ENCODE results near the gene ETV6.
A peak's percentile ranks its signal among the peaks of the same experiment; 100 is the strongest.
"Not testable (repeated sequence)": the region's sequence is repeated elsewhere in the genome, so short reads cannot be mapped to it uniquely, and the experiment has no call there.

Gene ETV6

DNA sequence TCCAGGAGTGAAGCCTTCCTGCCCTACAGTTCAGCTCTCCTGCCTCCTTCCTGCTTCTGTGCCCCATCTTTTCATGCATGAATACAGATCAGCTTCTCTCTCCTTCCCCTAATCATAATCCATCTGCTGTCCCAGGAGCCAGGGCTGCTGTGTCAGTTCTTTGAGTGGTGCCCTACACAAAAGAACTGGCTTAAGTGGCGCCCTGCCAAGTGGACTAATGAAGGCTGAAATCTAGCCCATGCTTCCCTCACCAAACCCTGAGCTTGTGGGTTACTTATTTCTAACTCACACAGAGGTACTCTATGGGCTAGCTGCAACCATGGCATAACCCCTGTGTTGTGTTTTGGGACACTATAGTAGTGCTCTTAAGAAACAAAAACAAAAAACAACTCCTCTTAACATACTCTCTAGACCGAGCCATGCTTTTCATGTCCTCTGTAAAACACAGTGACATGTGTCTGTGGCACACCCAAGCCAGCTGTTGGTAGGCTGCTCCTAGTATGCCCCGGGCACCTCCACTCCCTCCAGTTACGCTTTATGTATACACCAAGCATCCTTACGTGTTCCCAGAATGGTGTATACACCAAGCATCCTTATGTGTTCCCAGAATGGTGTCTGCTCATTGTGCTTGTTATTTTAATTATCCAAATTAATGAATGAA lies 19.3 kb upstream of the ETV6 start:
- Mint-ChIP-seq H3K36me3 (no peaks in the 10 kb centered on the region), H3K9me3 (no peaks in the 10 kb centered on the region), H3K27me3 (peaks cover 10% of the 10 kb centered on the region), H3K4me3 (no peak overlapping the region), H3K27ac (no peak overlapping the region), H3K4me1 (no peaks in the 10 kb centered on the region)
- DNase-seq, result no peak
- CTCF ChIA-PET, result no interaction called here

DNA sequence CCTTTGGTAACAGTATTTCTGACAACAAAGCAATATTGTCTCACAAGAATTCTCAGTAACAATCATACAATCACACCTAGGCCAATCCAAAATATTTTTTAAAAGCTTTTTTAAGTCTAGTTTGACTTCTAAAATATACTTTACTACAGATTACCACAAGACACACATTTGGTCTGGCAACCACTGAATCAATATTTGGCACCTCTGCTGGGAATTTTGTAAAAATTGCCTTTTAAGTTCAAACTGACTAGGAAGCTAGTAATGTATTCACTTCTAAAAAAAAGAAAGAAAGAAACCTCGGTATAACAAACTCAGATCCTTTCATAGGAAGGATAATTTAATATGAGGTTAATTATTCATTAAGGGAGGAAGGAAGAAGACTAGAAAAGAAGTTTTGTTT lies 18.2 kb upstream of the ETV6 start:
- Mint-ChIP-seq H3K4me3 (no peak overlapping the region), H3K36me3 (no peaks in the 10 kb centered on the region), H3K4me1 (no peaks in the 10 kb centered on the region), H3K27ac (no peak overlapping the region), H3K9me3 (peaks cover 9% of the 10 kb centered on the region), H3K27me3 (peaks cover 10% of the 10 kb centered on the region)
- CTCF ChIA-PET, result interaction anchor here (0.9 kb wide), 1 partner anchor 8 kb away, joined by 4 read pairs; no protein-coding TSS in a partner anchor
- DNase-seq, result no peak

DNA sequence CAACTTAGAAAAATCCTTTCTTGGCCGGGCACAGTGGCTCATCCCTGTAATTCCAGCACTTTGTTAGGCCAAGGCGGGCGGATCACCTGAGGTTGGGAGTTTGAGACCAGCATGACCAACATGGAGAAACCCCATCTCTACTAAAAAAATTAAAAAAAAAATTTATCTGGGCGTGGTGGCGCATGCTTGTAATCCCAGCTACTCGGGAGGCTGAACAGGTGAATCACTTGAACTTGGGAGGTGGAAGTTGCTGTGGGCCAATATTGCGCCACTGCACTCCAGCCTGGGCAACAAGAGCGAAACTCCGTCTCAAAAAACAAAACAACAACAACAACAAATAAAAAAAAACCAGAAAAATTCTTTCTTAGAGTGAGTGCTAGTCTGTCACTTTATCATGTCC lies 17.6 kb upstream of the ETV6 start:
- H3K9me3 Mint-ChIP-seq, result peaks cover 12% of the 10 kb centered on the region
- not testable (repeated sequence) for H3K27me3 Mint-ChIP-seq, H3K27ac Mint-ChIP-seq, DNase-seq, H3K36me3 Mint-ChIP-seq, H3K4me3 Mint-ChIP-seq, H3K4me1 Mint-ChIP-seq
- CTCF ChIA-PET, result interaction anchor here (0.9 kb wide), 1 partner anchor 9 kb away, joined by 4 read pairs; no protein-coding TSS in a partner anchor

DNA sequence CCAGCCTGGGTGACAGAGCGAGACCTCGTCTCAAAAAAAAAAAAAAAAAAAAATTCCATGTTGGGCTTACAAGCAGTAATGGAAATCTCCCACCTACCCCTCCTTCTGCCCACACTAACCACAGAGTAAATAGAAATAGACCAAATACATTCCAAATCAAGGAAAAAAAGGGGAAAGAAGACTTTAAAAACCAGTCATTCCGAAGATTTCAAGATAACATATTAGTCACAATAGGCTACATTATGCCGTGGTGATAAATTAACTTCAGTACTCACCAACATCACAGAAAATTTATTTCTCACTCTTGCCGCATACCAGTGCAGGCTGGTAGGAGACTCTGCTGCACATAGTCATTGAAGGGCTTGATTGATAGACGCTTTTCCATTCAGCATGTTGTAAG lies 15.5 kb upstream of the ETV6 start:
- H3K4me3 Mint-ChIP-seq, result no peak overlapping the region
- H3K27ac Mint-ChIP-seq, result no peak overlapping the region
- H3K4me1 Mint-ChIP-seq, result no peaks in the 10 kb centered on the region
- CTCF ChIA-PET, result no interaction called here
- peaks cover 12% of the 10 kb centered on the region for H3K9me3 Mint-ChIP-seq
- peaks cover 10% of the 10 kb centered on the region for H3K27me3 Mint-ChIP-seq
- H3K36me3 Mint-ChIP-seq, result no peaks in the 10 kb centered on the region
- DNase-seq, result no peak

DNA sequence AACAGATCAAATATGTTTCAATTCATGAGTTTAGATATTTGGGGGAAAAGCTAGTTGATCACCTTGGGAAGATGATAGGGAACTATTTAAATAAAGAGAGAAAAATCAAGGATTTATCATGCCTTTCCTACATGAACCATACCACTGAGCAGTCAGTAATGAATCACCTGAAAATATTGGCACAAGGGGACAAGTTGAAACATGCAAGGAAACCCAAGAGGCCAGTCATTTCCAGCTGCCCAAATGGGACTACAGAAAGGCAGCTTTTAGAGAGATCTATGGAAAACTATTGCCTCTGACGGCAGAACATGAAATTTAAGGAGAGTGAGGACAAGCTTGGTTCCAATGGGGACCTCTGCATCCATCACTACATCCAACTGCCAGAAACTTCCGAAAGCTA lies 14.1 kb upstream of the ETV6 start:
- no peak for DNase-seq
- Mint-ChIP-seq H3K4me1 (no peaks in the 10 kb centered on the region), H3K27me3 (peaks cover 4% of the 10 kb centered on the region), H3K36me3 (no peaks in the 10 kb centered on the region), H3K27ac (no peak overlapping the region), H3K9me3 (peaks cover 12% of the 10 kb centered on the region), H3K4me3 (no peak overlapping the region)
- CTCF ChIA-PET, result no interaction called here

DNA sequence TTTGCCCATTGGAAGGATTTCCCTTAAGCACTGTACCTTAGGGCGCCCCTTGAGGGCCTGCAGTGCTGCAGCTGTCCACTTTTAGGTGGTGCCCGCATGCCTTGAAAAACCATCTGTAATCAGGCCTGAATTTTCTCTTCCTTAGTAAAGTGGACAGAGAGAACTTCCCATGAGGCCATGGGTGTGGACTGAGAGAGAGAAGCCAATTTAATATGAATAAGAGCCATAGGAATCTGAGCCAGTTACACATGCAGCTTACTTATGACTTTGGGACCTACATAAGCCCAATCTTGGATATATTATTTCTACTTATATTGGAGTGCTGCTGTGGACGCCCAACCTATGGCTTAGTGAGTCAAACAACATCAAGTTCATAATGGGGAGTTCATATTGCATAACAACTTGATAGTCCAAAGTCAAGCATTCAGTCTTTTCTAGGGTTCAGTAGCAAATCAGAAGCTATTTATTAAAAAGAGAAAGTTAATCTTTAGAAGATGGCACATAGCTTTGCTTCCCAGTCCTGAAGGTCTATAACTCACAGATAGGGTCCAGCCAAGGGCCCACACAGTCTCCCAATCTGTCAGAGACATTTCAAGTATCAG lies 11.1 kb upstream of the ETV6 start:
- peaks cover 12% of the 10 kb centered on the region for H3K9me3 Mint-ChIP-seq
- no peaks in the 10 kb centered on the region for H3K27me3 Mint-ChIP-seq
- no peak overlapping the region for H3K4me3 Mint-ChIP-seq
- no peaks in the 10 kb centered on the region for H3K36me3 Mint-ChIP-seq
- H3K27ac Mint-ChIP-seq, result no peak overlapping the region
- CTCF ChIA-PET, result no interaction called here
- no peaks in the 10 kb centered on the region for H3K4me1 Mint-ChIP-seq
- no peak for DNase-seq

DNA sequence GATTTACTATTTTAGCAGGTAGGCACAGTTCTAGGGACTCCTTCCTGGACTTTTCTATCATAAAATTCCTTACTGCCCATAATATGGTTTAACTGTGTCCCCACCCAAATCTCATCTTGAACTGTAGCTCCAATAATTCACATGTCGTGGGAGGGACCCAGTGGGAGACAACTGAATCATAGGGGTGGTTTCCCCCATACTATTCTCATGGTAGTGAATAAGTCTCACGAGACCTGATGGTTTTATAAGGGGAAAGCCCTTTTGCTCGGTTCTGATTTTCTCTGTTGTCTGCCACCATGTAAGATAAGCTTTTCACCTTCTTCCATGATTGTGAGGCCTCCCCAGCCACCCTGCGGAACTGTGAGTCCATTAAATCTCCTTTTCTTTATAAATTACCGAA lies 10.0 kb upstream of the ETV6 start:
- H3K4me3 Mint-ChIP-seq, result no peak overlapping the region
- peaks cover 12% of the 10 kb centered on the region for H3K9me3 Mint-ChIP-seq
- no peak overlapping the region for H3K27ac Mint-ChIP-seq
- H3K4me1 Mint-ChIP-seq, result no peaks in the 10 kb centered on the region
- CTCF ChIA-PET, result no interaction called here
- no peaks in the 10 kb centered on the region for H3K27me3 Mint-ChIP-seq
- H3K36me3 Mint-ChIP-seq, result no peaks in the 10 kb centered on the region
- no peak for DNase-seq

- CTCF ChIA-PET, result no interaction called here
- Mint-ChIP-seq H3K4me1 (no peaks in the 10 kb centered on the region), H3K27me3 (peaks cover 6% of the 10 kb centered on the region), H3K36me3 (no peaks in the 10 kb centered on the region), H3K4me3 (no peak overlapping the region), H3K27ac (no peak overlapping the region), H3K9me3 (peaks cover 2% of the 10 kb centered on the region)
- no peak for DNase-seq
Measured at GRCh38 chr12:11641522-11641921, 8.0 kb upstream of the ETV6 start.

DNA sequence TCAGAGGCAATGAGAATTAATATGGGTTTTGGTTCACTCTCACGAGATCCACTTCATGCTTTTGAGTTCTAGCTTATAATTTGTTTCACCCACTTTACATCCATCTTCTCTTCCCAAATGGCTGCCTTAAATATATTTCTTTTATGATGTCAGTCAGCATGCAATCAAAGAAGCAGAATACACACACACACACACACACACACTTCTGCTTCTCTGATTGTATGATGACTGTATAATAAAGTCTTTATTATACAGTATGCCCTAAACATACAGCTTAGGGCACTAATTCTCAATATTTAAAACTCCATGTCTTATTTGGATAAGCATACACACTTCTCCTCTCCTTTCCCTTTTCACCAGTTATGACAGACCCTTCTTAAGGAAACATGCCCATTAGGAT lies 6.7 kb upstream of the ETV6 start:
- H3K36me3 Mint-ChIP-seq, result no peaks in the 10 kb centered on the region
- H3K4me3 Mint-ChIP-seq, result no peak overlapping the region
- no peaks in the 10 kb centered on the region for H3K4me1 Mint-ChIP-seq
- CTCF ChIA-PET, result interaction anchor here (0.5 to 0.6 kb wide), 2 partner anchors 22 to 88 kb away, joined by 3 read pairs; no protein-coding TSS in a partner anchor
- peaks cover 6% of the 10 kb centered on the region for H3K27me3 Mint-ChIP-seq
- H3K9me3 Mint-ChIP-seq, result no peaks in the 10 kb centered on the region
- no peak overlapping the region for H3K27ac Mint-ChIP-seq
- DNase-seq, result no peak

DNA sequence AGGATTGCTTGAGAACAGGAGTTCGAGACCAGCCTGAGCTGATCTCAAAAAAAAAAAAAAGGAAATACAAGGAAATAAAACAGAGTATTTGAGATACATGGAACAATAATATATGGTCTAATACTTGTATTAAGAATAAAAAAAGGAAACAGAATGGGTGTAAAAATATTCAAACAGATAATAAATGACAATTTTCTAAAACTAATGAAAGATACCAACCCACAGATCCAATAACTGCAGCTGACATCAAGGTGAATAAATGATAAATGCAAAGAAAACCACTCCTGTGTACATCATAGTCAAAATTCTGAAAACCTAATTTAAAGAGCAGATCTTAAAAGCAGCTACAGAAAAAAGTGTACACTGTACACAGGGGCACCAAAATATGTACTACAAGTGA lies 4.1 kb upstream of the ETV6 start:
- peaks cover under 1% of the 10 kb centered on the region for H3K36me3 Mint-ChIP-seq
- no peak overlapping the region for H3K27ac Mint-ChIP-seq
- no peak for DNase-seq
- no peaks in the 10 kb centered on the region for H3K9me3 Mint-ChIP-seq
- H3K4me1 Mint-ChIP-seq, result peaks cover 4% of the 10 kb centered on the region
- peaks cover 6% of the 10 kb centered on the region for H3K27me3 Mint-ChIP-seq
- no peak overlapping the region for H3K4me3 Mint-ChIP-seq
- CTCF ChIA-PET, result interaction anchor here (0.9 kb wide), 1 partner anchor 12 kb away, joined by 3 read pairs; no protein-coding TSS in a partner anchor

- Mint-ChIP-seq H3K9me3 (no peaks in the 10 kb centered on the region), H3K4me3 (peak overlapping the region; percentile 95), H3K27ac (peak overlapping the region; percentile 99), H3K36me3 (peaks cover 8% of the 10 kb centered on the region), H3K27me3 (peaks cover 6% of the 10 kb centered on the region), H3K4me1 (peaks cover 30% of the 10 kb centered on the region)
- CTCF ChIA-PET, result no interaction called here
- DNase-seq, result peak; percentile 70
Measured at GRCh38 chr12:11648514-11649412, 711 bp upstream of the ETV6 start.

DNA sequence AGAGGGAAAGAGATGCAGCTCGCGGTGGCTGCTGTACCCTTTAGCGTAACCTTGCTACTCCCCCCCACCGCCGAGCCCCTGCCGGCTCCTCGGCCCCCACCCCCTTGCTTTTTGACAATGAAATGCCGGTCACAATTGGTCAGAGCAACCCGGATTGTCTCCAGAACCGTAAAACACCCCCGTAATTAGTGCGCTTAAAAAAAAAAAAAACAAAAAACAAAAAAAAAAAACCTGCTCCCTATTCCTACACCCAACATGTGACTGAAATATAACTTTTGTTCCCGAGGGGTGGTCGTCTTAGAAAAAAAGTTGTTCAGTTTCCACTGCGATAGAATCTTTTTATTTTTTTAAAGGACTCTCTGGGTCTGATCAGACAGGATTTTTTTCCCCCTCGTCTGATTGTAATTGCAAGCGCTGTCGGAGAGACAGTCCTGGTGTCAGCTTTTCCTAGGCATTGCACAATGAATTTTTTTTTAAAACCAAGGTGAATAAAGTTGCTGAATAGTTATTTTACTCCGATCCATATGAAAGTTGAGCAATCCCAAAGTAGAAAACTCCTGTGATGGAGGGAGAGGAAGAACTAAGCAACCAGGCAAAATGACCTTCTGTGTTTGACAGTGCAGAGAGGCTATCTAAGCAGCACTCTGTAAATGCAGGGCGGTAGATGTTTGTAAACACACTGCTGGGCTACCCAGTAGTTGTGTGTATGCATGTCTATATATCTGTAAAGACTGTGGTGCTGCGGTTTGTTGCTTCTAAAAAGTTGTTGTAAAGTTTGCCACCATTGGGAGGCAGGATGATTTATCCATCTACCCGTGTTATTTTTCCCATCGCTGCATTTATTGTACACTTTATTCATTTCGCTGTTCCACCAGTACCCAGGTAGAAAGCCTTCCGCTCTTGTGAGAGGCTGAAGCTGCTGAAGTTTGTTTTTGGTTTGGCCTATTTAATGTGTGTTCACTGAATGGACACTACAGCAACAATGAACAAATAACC lies 1.1 kb downstream of the ETV6 start:
- CTCF ChIA-PET, result interaction anchor here (1.1 to 1.3 kb wide), 2 partner anchors 129 to 357 kb away, joined by 3 read pairs; no protein-coding TSS in a partner anchor
- Mint-ChIP-seq H3K4me3 (peak overlapping the region; percentile 95), H3K9me3 (no peaks in the 10 kb centered on the region), H3K36me3 (peaks cover 8% of the 10 kb centered on the region), H3K4me1 (peaks cover 46% of the 10 kb centered on the region), H3K27ac (peak overlapping the region; percentile 95), H3K27me3 (no peaks in the 10 kb centered on the region)
- DNase-seq, result peak; percentile 38

DNA sequence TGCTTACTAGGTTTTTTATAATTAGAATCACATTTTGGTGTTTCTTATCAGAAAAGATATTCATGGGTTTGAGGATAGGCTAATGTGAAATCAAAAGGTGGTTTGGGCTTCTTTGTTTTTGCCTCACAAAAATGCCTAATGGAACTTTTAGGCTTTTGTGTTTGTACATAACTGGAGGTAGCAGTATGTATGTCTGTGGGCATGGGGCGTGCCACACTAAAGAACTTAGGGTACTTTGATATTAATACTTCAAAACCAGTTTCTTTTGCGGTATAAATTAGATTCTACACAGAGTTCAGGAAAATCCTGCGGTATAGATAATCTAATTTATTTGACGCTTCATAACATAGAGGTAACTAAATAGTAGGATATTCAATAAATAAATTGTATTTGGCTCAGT lies 1.9 kb downstream of the ETV6 start:
- Mint-ChIP-seq H3K9me3 (no peaks in the 10 kb centered on the region), H3K36me3 (peaks cover 13% of the 10 kb centered on the region), H3K27ac (peak overlapping the region; percentile 95), H3K4me3 (peak overlapping the region; percentile 95), H3K4me1 (peaks cover 51% of the 10 kb centered on the region), H3K27me3 (no peaks in the 10 kb centered on the region)
- CTCF ChIA-PET, result no interaction called here
- no peak for DNase-seq

DNA sequence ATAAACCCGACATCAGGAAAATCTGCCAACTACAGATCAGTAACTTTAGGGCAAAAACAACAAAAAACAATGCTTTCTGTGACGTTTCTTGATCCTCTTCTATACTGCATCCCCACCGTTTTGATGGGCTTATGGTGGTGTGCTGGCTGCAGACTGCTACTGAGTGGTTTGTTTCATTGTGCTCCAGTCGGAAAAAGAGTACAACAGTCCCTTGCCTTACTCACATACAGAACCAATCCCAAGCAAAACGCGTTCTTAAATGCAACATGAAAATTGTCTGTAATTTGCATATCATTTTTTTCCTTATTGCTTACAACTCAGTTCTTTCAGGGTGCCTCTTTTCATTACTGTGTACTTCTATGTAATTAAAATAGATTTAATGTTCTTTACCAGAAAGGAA lies 2.3 kb downstream of the ETV6 start:
- no peaks in the 10 kb centered on the region for H3K27me3 Mint-ChIP-seq
- peak overlapping the region; percentile 95 for H3K4me3 Mint-ChIP-seq
- CTCF ChIA-PET, result no interaction called here
- H3K27ac Mint-ChIP-seq, result peak overlapping the region; percentile 95
- H3K9me3 Mint-ChIP-seq, result no peaks in the 10 kb centered on the region
- DNase-seq, result no peak
- peaks cover 54% of the 10 kb centered on the region for H3K4me1 Mint-ChIP-seq
- peaks cover 17% of the 10 kb centered on the region for H3K36me3 Mint-ChIP-seq
